Epithelial cell of proximal tubule (primary cell): ENCODE measurements around the gene MIX23. TPM values are rescaled to one million over a fixed set of nuclear protein-coding genes. Genes with fewer than 3 reads are reported as not detected.

Experiments
- DNase-seq: peaks from one replicate; pipeline ENCODE4 v3.0.0-alpha.2; 2011; ENCODE audit warnings: low read depth
- H3K4me3 ChIP-seq: 2 replicates; pipeline ENCODE4 v1.5.1; 2011; ENCODE audit warnings: low read depth, mild to moderate bottlenecking, low read length
- CTCF ChIP-seq: conservative IDR thresholded peaks from 2 replicates; pipeline ENCODE4 v1.5.1; 2012; ENCODE audit warnings: low read depth, mild to moderate bottlenecking, low read length
- total RNA-seq: library from RNA; depleted of rRNA; stranded (reverse); fragments of >200 nt; gene quantifications from 2 replicates; pipeline ENCODE4 v1.2.3, GENCODE V29; 2015

The MIX23 gene
- total RNA-seq, 1 donor from 2014 or later: 43.2 TPM

- DNase-seq: no peak
- TF ChIP-seq CTCF: no peak
- no peak overlapping the region for H3K4me3 ChIP-seq
These were observed 67.4 kb downstream of the MIX23 start for GRCh38 chr3:122315619-122316018.

- no peak overlapping the region for H3K4me3 ChIP-seq
- TF ChIP-seq CTCF: no peak
These were observed 68.7 kb downstream of the MIX23 start for GRCh38 chr3:122314228-122314876.

GRCh38 chr3:122313281-122313680 lies 69.8 kb downstream of the MIX23 start:
- TF ChIP-seq CTCF: no peak
- DNase-seq: no peak
- H3K4me3 ChIP-seq: no peak overlapping the region

More at GRCh38 chr3:122314228-122314876, 68.7 kb downstream of the MIX23 start:
- DNase-seq: no peak

- no peak for DNase-seq
- no peak overlapping the region for H3K4me3 ChIP-seq
- no peak for TF ChIP-seq CTCF
These were observed 70.2 kb downstream of the MIX23 start for GRCh38 chr3:122312826-122313225.

GRCh38 chr3:122310361-122310760 lies 72.7 kb downstream of the MIX23 start:
- no peak for DNase-seq
- no peak for TF ChIP-seq CTCF
- no peak overlapping the region for H3K4me3 ChIP-seq

Other genes starting within 250 kb of the MIX23 start
- 0.06 TPM in 1 of 2 replicates, not detected in the other for gene CASR, start 199.6 kb downstream of the MIX23 start, total RNA-seq
- not detected in 2 replicates for gene CSTA, start 58.0 kb downstream of the MIX23 start, total RNA-seq
- 17.6 and 31.2 TPM in 2 replicates for gene FAM162A, start 951 bp upstream of the MIX23 start, total RNA-seq
- 1.3 and 3.2 TPM in 2 replicates for gene WDR5B, start 32.8 kb upstream of the MIX23 start, total RNA-seq
- 14.8 and 17.9 TPM in 2 replicates for gene KPNA1, start 131.7 kb upstream of the MIX23 start, total RNA-seq
- 12.6 and 16.9 TPM in 2 replicates for gene PARP9, start 181.1 kb upstream of the MIX23 start, total RNA-seq
- 22.8 and 23.9 TPM in 2 replicates for gene DTX3L, start 181.1 kb upstream of the MIX23 start, total RNA-seq
- gene PARP15, start 194.4 kb upstream of the MIX23 start, total RNA-seq: 0.07 TPM in 1 of 2 replicates, not detected in the other